Muscle of arm (tissue), 12 donors: Measurements from ENCODE around the gene ELMO1. TPM values are rescaled to one million over a fixed set of nuclear protein-coding genes. Genes with fewer than 3 reads are reported as not detected.

Experiments
- polyA plus RNA-seq, 12 donors: library from polyadenylated mRNA; unstranded; fragments of 120-200 nt; gene quantifications; one replicate each; pipeline ENCODE4 v1.2.1, GENCODE V29; 2013; ENCODE audit not compliant: insufficient read length in 12 of 12

Gene ELMO1
- polyA plus RNA-seq, 12 donors = 20.7 to 36.5 (median 29.4) TPM; not detected in 1

Other genes starting within 250 kb of the ELMO1 start
- under 1 TPM in 9 of 12 donors, not detected in 3; 0.20 to 0.53 (median 0.35) TPM for gene GPR141, start 234.9 kb upstream of the ELMO1 start, polyA plus RNA-seq